Panc1 (cell line): ENCODE data around the gene EMID1. TPM values are rescaled to one million over a fixed set of nuclear protein-coding genes. Genes with fewer than 3 reads are reported as not detected.

ENCODE experiments used
- ATAC-seq: fragments of 200-7000 bp; cut with Tn5 transposase; 2 replicates; pipeline ENCODE4 v1.9.1; 2020; ENCODE audit warnings: mild to moderate bottlenecking, moderate library complexity
- BruUV-seq: library from RNA; stranded (reverse); fragments of 400-500 nt; replicated peaks from 2 replicates; lab custom pipeline; 2021; lab: Mats Ljungman, UMichigan
- CTCF ChIA-PET: fragments of 300-600 bp; sonication (Branson Sonifier 250); formaldehyde crosslinking; loops from one replicate; lab custom pipeline; 2022; ENCODE audit warnings: antibody characterized with exemption; lab: Charles Lee
- POLR2A ChIA-PET: fragments of 300-600 bp; sonication (Branson Sonifier 250); formaldehyde crosslinking; loops from one replicate; lab custom pipeline; 2022; ENCODE audit warnings: antibody characterized with exemption; lab: Charles Lee
- DNase-seq: peaks from one replicate; pipeline ENCODE4 v3.0.0-alpha.2; 2010; ENCODE audit warnings: low read depth, low spot score
- H3K27ac ChIP-seq: 2 replicates; pipeline ENCODE4 v1.5.1; 2011; ENCODE audit warnings: mild to moderate bottlenecking, low read length, inconsistent platforms
- H3K27me3 ChIP-seq: fragments of 200-500 bp; sonication (Bioruptor generic); 2 replicates; pipeline ENCODE4 v1.6.0; 2014; ENCODE audit warnings: low read length, inconsistent platforms; ENCODE audit not compliant: control insufficient read depth, insufficient read depth
- H3K36me3 ChIP-seq: fragments of 200-500 bp; sonication (Bioruptor generic); 2 replicates; pipeline ENCODE4 v1.5.1; 2014; ENCODE audit warnings: inconsistent platforms, mild to moderate bottlenecking, low read length, moderate library complexity; ENCODE audit not compliant: control insufficient read depth, insufficient read depth
- H3K4me1 ChIP-seq: 2 replicates; pipeline ENCODE4 v1.5.1; 2011; ENCODE audit warnings: inconsistent platforms, mild to moderate bottlenecking, low read length, moderate library complexity; ENCODE audit not compliant: control insufficient read depth, insufficient read depth
- H3K4me3 ChIP-seq, 2 experiments: 2 replicates each; pipeline ENCODE4 v1.5.1; 2011 to 2012; ENCODE audit warnings: low read depth in 2 of 2, low read length in 2 of 2, mild to moderate bottlenecking in 2 of 2, inconsistent platforms in 1 of 2, moderate library complexity in 1 of 2
- H3K9me3 ChIP-seq: fragments of 200-500 bp; sonication (Bioruptor generic); 2 replicates; pipeline ENCODE4 v1.5.1; 2014; ENCODE audit warnings: low read depth, mild to moderate bottlenecking, inconsistent platforms, low read length, moderate library complexity; ENCODE audit not compliant: control insufficient read depth, insufficient read depth
- POLR2AphosphoS5 ChIP-seq: IDR thresholded peaks from 2 replicates; pipeline ENCODE4 v1.6.1; 2012; ENCODE audit warnings: mild to moderate bottlenecking, low read depth, low read length, moderate library complexity
- SIN3A ChIP-seq: IDR thresholded peaks from 2 replicates; pipeline ENCODE4 v1.6.1; 2012; ENCODE audit warnings: low read depth, mild to moderate bottlenecking, low read length, moderate library complexity, borderline replicate concordance; ENCODE audit not compliant: insufficient read depth
- TCF7L2 ChIP-seq: IDR thresholded peaks from 2 replicates; pipeline ENCODE4 v1.6.1; 2011; ENCODE audit warnings: mild to moderate bottlenecking, low read depth, low read length, inconsistent platforms
- in situ Hi-C: cut with HindIII; loops from 2 replicates; pipeline ENCODE4 v1.10.0; 2016; ENCODE audit warnings: low sequenced_read_pairs, low pct_unique_long_range_greater_than_20kb
- intact Hi-C: fragments of 100-400 bp; cut with micrococcal nuclease; formaldehyde crosslinking; loops from one replicate; pipeline ENCODE4 v1.10.0; 2022; ENCODE audit not compliant: unreplicated experiment
- total RNA-seq: library from RNA; stranded (reverse); gene quantifications from one replicate; pipeline ENCODE4 v1.2.1, GENCODE V29; 2021; ENCODE audit not compliant: unreplicated experiment
- TF ChIP-seq, protein P1 (sequence below), 2 experiments: IDR thresholded peaks; 2 replicates each; pipeline ENCODE4 v1.6.1; 2011 to 2012; ENCODE audit warnings: low read depth in 2 of 2, control low read depth in 1 of 2, low read length in 1 of 2, mild to moderate bottlenecking in 1 of 2, moderate library complexity in 1 of 2; ENCODE audit not compliant: insufficient read depth in 1 of 2
- TF ChIP-seq, protein P2 (sequence below): fragments of 450-650 bp; IDR thresholded peaks from 2 replicates; pipeline ENCODE4 v1.5.1; 2017; ENCODE audit warnings: mild to moderate bottlenecking

The EMID1 gene
- total RNA-seq, 1 experiment from 2014 or later, result 1.1 TPM

DNA sequence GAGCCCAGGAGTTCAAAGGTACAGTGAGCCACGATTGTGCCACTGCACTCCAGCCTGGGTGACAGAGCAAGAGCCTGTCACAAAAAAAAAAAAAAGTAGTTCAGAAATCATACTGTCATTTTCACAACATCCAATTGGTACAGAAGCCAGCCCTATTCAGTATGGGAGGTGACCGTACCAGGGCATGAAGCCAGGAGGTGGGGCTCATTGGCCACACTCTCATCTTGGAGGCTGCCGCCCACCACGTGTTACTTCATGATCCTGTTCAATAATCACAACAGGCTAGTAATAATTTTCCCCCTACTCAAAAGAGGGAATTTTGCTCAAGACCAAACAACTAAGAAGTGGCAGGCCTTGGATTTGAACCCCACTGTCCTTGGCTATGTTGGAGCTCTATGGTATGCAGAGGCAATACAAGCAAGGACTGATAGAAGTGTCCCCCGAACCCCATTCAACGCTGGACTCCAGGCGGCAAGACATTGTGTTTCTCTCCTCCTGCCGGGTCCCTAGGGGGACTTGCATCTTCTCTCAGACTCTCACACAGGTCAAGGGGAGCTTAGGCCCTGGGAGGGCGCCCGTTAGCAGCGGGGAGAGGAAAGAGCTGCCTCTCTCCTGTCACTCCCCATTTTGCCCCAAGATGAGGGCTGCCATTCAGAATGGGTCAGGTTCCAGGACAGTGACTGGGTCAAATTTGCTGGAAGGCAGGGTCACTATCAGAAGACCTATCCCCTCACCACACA lies 40.2 kb upstream of the EMID1 start:
- Histone ChIP-seq H3K4me1 (no peaks in the 10 kb centered on the region), H3K27ac (no peak overlapping the region), H3K27me3 (no peaks in the 10 kb centered on the region), H3K4me3 (no peak overlapping the region), H3K9me3 (no peaks in the 10 kb centered on the region), H3K36me3 (no peaks in the 10 kb centered on the region)
- ChIA-PET CTCF (no interaction called here), POLR2A (no interaction called here)
- TF ChIP-seq, protein P1, sequence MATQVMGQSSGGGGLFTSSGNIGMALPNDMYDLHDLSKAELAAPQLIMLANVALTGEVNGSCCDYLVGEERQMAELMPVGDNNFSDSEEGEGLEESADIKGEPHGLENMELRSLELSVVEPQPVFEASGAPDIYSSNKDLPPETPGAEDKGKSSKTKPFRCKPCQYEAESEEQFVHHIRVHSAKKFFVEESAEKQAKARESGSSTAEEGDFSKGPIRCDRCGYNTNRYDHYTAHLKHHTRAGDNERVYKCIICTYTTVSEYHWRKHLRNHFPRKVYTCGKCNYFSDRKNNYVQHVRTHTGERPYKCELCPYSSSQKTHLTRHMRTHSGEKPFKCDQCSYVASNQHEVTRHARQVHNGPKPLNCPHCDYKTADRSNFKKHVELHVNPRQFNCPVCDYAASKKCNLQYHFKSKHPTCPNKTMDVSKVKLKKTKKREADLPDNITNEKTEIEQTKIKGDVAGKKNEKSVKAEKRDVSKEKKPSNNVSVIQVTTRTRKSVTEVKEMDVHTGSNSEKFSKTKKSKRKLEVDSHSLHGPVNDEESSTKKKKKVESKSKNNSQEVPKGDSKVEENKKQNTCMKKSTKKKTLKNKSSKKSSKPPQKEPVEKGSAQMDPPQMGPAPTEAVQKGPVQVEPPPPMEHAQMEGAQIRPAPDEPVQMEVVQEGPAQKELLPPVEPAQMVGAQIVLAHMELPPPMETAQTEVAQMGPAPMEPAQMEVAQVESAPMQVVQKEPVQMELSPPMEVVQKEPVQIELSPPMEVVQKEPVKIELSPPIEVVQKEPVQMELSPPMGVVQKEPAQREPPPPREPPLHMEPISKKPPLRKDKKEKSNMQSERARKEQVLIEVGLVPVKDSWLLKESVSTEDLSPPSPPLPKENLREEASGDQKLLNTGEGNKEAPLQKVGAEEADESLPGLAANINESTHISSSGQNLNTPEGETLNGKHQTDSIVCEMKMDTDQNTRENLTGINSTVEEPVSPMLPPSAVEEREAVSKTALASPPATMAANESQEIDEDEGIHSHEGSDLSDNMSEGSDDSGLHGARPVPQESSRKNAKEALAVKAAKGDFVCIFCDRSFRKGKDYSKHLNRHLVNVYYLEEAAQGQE (IDR thresholded peaks at IDR 0.05; ENCODE audit: insufficient read depth in 1 of 2, low read depth in 2 of 2, low read length in 1 of 2), result no peak
- TF ChIP-seq, protein P2, sequence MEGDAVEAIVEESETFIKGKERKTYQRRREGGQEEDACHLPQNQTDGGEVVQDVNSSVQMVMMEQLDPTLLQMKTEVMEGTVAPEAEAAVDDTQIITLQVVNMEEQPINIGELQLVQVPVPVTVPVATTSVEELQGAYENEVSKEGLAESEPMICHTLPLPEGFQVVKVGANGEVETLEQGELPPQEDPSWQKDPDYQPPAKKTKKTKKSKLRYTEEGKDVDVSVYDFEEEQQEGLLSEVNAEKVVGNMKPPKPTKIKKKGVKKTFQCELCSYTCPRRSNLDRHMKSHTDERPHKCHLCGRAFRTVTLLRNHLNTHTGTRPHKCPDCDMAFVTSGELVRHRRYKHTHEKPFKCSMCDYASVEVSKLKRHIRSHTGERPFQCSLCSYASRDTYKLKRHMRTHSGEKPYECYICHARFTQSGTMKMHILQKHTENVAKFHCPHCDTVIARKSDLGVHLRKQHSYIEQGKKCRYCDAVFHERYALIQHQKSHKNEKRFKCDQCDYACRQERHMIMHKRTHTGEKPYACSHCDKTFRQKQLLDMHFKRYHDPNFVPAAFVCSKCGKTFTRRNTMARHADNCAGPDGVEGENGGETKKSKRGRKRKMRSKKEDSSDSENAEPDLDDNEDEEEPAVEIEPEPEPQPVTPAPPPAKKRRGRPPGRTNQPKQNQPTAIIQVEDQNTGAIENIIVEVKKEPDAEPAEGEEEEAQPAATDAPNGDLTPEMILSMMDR, result no peak
- TF ChIP-seq SIN3A (no peak), POLR2AphosphoS5 (no peak), TCF7L2 (no peak)
- ATAC-seq (no peak), DNase-seq (no peak)
- no TSS peak for BruUV-seq
- intact Hi-C loops, result no loop called here
- in situ Hi-C loops, result no loop called here

GRCh38 chr22:29166180-29166579 lies 39.5 kb upstream of the EMID1 start:
- Histone ChIP-seq H3K27ac (no peak overlapping the region), H3K9me3 (no peaks in the 10 kb centered on the region), H3K4me3 (no peak overlapping the region), H3K27me3 (no peaks in the 10 kb centered on the region), H3K36me3 (no peaks in the 10 kb centered on the region), H3K4me1 (no peaks in the 10 kb centered on the region)
- TF ChIP-seq SIN3A (no peak), TCF7L2 (no peak), POLR2AphosphoS5 (no peak)
- TF ChIP-seq, protein P2, result no peak
- TF ChIP-seq, protein P1 (IDR thresholded peaks at IDR 0.05; ENCODE audit: insufficient read depth in 1 of 2, low read depth in 2 of 2, low read length in 1 of 2), result no peak
- POLR2A ChIA-PET, result no interaction called here
- in situ Hi-C loops (no loop called here), intact Hi-C loops (no loop called here)
- BruUV-seq, result no TSS peak
- no peak for ATAC-seq
- CTCF ChIA-PET, result no interaction called here
- DNase-seq, result no peak
